Sigmoid colon (tissue), 4 donors: ENCODE data around the gene CCDC33.

ENCODE experiments used
- CTCF ChIP-seq, 4 experiments: fragments of 450-650 bp in 3 of 4; fragments of 200-600 bp in 1 of 4; IDR thresholded peaks; one replicate each; pipeline ENCODE4 v1.5.1; 2016 to 2019; ENCODE audit warnings: antibody characterized with exemption in 4 of 4, mild to moderate bottlenecking in 3 of 4, moderate library complexity in 2 of 4
- POLR2A ChIP-seq, 2 donors: fragments of 450-650 bp; IDR thresholded peaks; one replicate each; pipeline ENCODE4 v1.6.1; 2016; ENCODE audit warnings: antibody characterized with exemption in 2 of 2, mild to moderate bottlenecking in 2 of 2, moderate library complexity in 2 of 2
- POLR2AphosphoS5 ChIP-seq, 4 donors: sonication (generic); formaldehyde crosslinking; IDR thresholded peaks; one replicate each; pipeline ENCODE4 v1.6.1; 2017; ENCODE audit warnings: antibody characterized with exemption in 4 of 4

DNA sequence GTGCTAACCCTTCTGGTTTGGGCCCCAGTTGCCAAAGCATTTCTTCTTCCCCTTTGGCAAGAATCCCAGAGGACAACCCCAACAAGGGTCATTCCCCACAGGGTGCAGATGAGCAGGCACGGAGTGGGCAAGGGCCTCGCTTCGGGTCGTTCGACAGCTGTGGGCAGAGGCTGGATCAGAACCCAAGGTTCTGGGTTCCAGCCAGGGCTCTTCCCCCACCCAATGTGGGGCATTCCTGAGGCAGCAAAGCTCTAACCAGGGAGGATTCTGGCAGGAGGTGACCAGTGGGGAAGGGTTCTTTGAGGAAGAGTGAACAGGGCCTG lies 83.0 kb downstream of the CCDC33 start:
- no peak for TF ChIP-seq CTCF (IDR thresholded peaks at IDR 0.05)
- no peak for TF ChIP-seq POLR2A (IDR thresholded peaks at IDR 0.05)
- no peak for TF ChIP-seq POLR2AphosphoS5 (IDR thresholded peaks at IDR 0.05)
